OCI-M2 (cell line): Measurements from ENCODE around the gene FOXRED2.
"Not testable (repeated sequence)": the region's sequence is repeated elsewhere in the genome, so short reads cannot be mapped to it uniquely, and the experiment has no call there.

ENCODE experiments used
- DNase-seq: peaks from one replicate; lab custom pipeline; 2025; ENCODE audit not compliant: unreplicated experiment; lab: John Stamatoyannopoulos, UW

FOXRED2 gene

DNA sequence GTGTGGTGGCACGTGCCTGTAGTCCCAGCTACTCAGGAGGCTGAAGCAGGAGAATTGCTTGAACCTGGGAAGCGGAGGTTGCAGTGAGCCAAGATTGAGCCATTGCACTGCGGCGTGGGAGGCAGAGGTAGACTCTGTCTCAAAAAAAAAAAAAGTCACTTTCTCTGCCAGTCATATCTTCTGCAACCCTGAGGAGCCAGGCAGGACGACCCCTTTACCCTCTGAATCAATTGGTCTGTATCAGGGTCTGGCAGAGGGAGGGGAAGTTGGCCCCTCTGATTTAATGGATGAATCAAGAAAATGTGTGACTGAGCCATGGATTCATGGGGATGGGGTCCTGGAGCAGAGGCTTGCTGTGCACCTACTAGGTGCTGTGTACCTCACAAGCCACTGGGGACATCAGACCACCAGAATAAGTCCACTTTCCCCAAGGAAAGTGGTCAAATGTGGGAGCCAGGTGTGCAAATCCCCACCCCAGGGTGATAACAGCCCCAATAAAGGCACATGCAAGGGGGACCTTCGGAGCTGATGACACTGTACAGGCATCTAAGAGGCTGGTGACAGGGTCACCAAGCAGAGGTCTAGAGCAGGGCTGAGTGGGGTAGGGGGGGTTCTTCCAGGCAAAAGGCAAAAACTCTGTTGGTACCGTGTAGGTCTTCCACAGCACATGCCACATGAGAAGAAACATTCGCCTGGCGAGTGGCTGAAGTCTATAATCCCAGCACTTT is 54.4 kb downstream of the FOXRED2 start:
- DNase-seq: no peak

DNA sequence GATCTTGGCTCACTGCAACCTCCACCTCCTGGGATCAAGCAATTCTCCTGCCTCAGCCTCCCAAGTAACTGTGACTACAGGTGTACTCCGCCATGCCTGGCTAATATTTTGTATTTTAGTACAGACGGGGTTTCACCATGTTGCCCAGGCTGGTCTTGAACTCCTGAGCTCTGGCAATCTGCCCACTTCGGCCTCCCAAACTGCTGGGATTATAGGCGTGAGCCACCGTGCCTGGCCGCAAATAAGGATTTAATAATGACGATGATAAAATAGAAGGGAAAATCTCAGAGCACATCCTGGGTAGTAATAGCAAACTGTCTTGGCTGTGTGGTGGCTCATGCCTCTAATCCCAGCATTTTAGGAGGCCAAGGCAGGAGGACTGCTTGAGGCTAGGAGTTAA is 55.9 kb downstream of the FOXRED2 start:
- not testable (repeated sequence) for DNase-seq

DNA sequence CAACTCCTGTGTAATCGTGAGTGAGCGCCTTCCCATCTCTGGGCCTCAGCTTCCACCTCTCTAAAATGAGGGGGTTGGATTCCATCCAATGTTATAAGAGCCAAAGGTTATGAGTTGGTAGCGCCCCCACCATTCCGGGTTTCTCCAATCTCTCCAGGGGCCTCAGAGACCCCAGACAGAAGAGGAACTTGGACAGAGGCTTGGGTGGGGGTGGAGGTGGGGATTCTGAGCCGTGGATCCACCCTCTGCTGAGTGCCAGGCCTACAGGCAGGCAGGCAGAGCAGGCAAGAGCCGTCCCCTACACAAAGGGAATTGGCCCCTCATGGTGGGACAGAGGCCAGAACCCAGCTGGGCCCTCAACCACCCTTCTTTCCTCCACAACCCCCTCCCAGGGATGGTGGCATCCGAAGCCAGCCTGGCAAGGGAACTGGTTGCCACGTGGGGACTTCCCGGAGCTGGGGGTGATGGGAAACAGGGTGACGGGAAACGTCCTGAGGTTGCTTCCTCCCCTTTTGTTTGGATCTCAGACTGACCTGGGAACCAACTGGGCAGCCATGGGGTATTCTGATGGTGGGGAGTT is 57.2 kb downstream of the FOXRED2 start:
- no peak for DNase-seq

DNA sequence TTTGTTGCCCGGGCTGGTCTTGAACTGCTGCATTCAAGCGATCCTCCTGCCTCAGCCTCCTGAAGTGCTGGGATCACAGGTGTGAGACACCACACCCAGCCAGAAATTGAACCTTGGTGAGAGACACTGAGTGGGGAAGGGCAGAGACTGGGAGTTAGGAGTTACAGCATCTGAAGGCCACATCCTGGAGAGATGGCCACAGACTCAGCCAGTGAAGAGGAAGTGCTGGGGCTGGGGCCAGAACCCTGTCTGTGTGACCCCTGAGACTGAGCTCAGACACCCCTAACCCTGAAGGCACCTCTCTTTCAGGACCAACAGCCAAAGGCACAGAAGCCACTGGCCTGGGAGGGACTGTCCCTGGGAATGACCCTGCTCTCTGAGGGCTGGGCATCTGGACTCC is 59.2 kb downstream of the FOXRED2 start:
- DNase-seq: no peak

DNA sequence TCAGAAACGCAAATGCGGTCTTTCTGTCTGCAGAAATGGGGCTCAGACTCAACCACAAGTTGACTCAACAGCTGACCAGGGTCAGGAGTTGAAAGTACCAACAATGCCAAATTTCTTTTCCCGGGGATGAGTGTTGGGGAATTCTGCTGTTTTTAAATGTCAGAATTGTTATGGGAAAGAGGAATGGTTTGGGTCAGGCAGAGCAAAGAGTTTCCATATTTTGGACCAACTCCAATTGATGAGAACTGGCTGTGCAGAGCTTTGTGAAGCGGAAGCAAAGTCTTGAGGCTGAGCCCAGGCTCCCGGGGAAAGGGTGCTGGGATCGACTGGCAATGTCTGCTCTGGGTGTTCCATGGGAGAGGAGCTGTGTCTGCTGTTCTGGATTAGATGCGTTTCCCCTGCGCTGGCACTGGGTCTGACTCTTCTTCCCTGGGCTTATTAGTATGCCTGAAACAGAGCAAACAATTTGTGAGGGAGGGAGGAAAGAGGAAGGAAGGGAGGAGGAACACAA is 61.6 kb downstream of the FOXRED2 start:
- no peak for DNase-seq

DNA sequence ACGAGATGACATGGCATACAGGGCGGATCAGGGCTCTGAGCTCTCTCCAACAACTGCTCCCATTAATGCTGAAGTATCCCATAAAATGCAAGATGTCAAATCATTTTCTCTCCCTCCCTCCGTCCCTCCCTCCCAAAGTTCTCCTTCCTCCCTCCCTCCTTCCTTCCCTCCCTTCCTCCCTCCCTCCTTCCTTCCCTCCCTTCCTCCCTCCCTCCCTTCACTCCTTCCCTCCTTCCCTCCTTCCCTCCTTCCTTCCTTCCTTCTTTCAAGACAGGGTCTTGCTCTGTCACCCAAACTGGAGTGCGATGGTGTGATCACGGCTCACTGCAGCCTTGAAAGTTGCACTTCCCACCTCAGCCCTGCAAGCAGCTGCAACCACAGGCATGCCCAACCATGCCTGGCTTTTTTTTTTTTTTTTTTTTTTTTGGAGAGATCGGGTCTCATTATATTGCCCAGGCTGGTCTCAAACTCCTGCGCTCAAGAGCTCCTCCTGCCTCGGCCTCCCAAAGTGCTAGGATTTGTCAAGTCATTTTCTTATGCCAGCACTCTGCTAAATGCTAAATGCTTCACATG is 63.6 kb downstream of the FOXRED2 start:
- DNase-seq: no peak

DNA sequence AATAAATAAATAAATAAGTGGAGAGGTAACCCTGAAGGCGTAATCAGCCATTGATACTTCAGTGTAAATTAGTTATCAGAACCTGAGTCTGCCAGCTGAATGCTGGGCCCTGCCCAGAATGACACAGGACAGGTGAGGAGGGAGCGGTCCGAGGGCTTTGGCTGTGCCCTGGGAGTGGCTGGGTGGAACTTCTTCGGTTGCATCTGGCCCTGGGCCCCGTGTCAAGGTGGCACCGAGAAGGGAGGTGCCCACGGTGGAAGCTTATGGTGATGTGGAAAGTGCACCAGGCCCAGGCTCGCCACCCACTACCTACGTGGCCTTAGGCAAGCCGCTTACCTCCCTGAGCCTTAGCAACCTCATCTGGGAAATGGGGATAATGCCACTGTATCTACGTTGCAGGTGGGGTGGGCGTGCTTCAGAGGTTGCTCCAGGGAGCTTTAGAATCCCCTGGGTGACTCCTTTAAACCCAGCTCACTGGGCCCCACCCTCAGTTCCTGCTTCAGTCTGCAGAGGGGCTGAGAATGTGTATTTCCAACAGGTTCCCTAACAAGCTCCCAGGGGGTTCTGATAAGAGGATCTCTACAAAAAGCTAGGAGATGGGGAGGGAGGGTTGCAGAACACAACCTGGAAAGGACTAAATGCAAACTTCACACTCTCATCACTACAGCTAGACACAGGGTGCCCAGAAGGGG is 64.2 kb downstream of the FOXRED2 start:
- no peak for DNase-seq

DNA sequence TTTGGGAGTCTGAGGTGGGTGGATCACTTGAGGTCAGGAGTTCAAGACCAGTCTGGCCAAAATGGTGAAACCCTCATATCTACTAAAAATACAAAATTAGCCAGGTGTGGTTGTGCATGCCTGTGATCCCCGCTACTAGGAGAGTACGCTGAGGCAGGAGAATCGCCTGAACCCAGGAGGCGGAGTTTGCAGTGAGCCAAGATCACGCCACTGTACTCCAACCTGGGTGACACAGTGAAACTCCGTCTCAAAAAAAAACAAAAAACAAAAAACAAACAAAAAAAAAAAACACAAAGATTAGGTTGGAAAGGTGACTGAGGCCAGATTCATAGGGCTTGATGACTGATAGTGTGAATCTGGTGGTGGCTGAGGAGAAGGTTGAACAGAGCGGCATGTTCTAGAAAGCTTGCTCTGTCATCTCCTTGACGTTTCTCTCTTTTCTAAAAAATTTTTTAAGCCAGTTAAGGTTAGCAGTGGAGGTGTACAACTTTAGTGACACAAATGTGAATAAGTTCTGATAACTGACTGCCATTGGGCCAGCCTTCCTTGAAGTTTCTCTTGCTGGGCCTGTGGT is 66.3 kb downstream of the FOXRED2 start:
- no peak for DNase-seq

DNA sequence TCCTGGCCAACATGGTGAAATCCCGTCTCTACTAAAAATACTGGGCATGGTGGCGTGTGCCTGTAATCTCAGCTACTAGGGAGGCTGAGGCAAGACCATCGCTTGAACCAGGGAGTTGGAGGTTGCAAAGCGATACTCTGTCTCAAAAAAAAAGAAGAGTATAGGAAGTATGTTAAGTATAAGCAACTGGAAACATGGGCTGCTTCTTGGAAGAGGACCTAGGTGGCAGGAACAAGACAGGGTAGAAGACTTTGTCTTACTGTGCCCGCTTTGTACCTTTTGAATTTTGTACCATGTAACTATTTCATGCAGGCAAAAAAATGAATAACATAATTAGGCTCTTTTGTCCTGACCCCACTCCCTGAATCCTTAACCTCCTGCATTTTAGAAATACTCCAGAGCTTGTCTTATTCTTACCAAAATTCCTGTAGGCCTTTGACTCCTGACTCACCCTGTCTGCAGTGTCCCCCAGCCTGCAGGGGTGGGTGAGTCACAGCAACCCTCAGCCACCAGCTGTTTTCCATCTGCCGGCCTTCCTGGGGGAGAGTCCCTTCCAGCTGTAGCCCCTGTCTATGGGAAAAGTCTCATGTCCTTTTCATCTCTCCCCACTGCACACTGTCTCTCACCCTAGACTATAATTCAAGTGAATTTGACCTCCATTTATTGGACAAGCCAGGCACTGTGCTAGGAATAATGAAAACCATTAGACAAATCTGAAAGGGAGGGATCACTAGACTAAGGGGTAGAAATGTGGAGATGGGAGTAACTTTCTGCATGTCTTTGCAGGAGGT is 67.2 kb downstream of the FOXRED2 start:
- DNase-seq: no peak
